ENCODE results near the gene HOXC12. TPM values are rescaled to one million over a fixed set of nuclear protein-coding genes. Genes with fewer than 3 reads are reported as not detected.
A peak's percentile ranks its signal among the peaks of the same experiment; 100 is the strongest.

The HOXC12 gene
- total RNA-seq, 1 experiment from 2014 or later = not detected

DNA sequence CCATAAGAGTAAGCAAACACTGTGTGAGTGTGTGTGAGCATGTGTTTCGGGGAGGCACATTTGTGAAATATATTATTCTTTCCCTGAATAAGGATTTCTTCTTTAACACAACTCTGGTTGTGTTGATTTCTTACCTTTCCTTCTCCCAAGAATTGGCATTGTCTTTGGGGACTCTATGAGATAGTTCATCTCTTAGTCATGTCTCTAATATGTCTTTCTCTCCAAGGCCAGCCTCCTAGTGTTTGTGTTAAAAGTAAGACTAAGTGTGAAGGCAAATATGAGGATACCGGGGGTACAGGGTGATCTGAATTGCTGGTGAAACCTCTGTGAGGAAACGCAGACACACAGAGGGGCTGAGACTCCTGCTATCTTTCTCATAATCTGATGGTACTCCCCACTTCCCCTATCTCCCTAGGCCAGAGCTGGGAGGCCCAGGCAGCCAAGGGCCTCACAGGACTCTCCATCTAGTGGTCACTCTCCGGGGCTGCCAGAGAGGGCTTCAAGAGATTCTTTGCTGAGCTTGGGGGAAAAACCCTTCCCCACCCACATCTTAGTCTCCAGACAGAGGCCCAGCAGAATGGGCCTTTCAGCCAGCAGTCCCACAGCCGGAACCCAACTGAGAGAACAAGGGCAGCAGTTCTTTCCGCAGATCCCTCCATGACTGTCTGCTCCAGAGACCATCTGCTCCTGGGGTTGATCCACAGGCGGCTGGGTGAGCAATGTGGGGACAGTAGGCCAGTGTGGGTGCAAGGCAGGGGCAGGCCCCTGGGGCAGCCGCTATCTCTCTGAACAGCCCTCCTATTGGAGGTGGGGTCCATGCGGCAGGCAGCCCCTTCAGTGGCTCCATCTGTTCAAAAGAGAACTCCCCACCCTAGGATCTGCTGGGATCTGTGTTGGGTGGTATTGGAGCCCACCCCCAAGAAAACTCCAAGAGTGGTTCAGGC, 5.8 kb upstream of the HOXC12 start (continued):
- no peak for TF ChIP-seq SP1 (CRISPR knock-in tag; conservative IDR thresholded peaks at IDR 0.05)
- TF ChIP-seq, protein P1, sequence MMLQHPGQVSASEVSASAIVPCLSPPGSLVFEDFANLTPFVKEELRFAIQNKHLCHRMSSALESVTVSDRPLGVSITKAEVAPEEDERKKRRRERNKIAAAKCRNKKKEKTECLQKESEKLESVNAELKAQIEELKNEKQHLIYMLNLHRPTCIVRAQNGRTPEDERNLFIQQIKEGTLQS (CRISPR knock-in tag; conservative IDR thresholded peaks at IDR 0.05) = no peak

GRCh38 chr12:53949631-53950436, 4.9 kb upstream of the HOXC12 start:
- ATAC-seq (peak; percentile 13), DNase-seq (ENCODE audit: low spot score) (peak; percentile 69)
- no peak overlapping the region; the same call in 1 of the 2 replicates for H3K4me3 Mint-ChIP-seq
- no peak for TF ChIP-seq ZBTB43 (CRISPR knock-in tag; IDR thresholded peaks at IDR 0.05)
- no peak for TF ChIP-seq OVOL2 (CRISPR knock-in tag; IDR thresholded peaks at IDR 0.05; ENCODE audit: borderline replicate concordance)
- TF ChIP-seq, protein P2, sequence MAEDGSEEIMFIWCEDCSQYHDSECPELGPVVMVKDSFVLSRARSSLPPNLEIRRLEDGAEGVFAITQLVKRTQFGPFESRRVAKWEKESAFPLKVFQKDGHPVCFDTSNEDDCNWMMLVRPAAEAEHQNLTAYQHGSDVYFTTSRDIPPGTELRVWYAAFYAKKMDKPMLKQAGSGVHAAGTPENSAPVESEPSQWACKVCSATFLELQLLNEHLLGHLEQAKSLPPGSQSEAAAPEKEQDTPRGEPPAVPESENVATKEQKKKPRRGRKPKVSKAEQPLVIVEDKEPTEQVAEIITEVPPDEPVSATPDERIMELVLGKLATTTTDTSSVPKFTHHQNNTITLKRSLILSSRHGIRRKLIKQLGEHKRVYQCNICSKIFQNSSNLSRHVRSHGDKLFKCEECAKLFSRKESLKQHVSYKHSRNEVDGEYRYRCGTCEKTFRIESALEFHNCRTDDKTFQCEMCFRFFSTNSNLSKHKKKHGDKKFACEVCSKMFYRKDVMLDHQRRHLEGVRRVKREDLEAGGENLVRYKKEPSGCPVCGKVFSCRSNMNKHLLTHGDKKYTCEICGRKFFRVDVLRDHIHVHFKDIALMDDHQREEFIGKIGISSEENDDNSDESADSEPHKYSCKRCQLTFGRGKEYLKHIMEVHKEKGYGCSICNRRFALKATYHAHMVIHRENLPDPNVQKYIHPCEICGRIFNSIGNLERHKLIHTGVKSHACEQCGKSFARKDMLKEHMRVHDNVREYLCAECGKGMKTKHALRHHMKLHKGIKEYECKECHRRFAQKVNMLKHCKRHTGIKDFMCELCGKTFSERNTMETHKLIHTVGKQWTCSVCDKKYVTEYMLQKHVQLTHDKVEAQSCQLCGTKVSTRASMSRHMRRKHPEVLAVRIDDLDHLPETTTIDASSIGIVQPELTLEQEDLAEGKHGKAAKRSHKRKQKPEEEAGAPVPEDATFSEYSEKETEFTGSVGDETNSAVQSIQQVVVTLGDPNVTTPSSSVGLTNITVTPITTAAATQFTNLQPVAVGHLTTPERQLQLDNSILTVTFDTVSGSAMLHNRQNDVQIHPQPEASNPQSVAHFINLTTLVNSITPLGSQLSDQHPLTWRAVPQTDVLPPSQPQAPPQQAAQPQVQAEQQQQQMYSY (CRISPR knock-in tag; IDR thresholded peaks at IDR 0.05) = no peak
- no peak for TF ChIP-seq TCF7 (CRISPR knock-in tag; IDR thresholded peaks at IDR 0.05; ENCODE audit: low read depth)
- no peak for TF ChIP-seq ZNF396 (CRISPR knock-in tag; IDR thresholded peaks at IDR 0.05; ENCODE audit: borderline replicate concordance)
- TF ChIP-seq, protein P3, sequence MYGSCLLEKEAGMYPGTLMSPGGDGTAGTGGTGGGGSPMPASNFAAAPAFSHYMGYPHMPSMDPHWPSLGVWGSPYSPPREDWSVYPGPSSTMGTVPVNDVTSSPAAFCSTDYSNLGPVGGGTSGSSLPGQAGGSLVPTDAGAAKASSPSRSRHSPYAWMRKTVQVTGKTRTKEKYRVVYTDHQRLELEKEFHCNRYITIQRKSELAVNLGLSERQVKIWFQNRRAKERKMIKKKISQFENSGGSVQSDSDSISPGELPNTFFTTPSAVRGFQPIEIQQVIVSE (CRISPR knock-in tag; IDR thresholded peaks at IDR 0.05; ENCODE audit: borderline replicate concordance) = no peak
- no peak for TF ChIP-seq ETV6 (CRISPR knock-in tag; IDR thresholded peaks at IDR 0.05)
- TF ChIP-seq ZNF263 (CRISPR knock-in tag; IDR thresholded peaks at IDR 0.05; ENCODE audit: low read depth) = no peak
- TF ChIP-seq, protein P4, sequence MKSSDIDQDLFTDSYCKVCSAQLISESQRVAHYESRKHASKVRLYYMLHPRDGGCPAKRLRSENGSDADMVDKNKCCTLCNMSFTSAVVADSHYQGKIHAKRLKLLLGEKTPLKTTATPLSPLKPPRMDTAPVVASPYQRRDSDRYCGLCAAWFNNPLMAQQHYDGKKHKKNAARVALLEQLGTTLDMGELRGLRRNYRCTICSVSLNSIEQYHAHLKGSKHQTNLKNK (CRISPR knock-in tag; IDR thresholded peaks at IDR 0.05) = no peak
- TF ChIP-seq, protein P5, sequence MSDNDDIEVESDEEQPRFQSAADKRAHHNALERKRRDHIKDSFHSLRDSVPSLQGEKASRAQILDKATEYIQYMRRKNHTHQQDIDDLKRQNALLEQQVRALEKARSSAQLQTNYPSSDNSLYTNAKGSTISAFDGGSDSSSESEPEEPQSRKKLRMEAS (CRISPR knock-in tag; IDR thresholded peaks at IDR 0.05) = no peak
- no peak for TF ChIP-seq MLX (CRISPR knock-in tag; IDR thresholded peaks at IDR 0.05)
- H3K9me3 Mint-ChIP-seq = no peaks in the 10 kb centered on the region
- POLR2A ChIA-PET = no interaction called here
- CTCF ChIA-PET = interaction anchor here (1.2 to 4.9 kb wide), 5 partner anchors 10 to 203 kb away, joined by 3 to 26 read pairs (median 10); no protein-coding TSS in a partner anchor
- H3K4me1 Mint-ChIP-seq = peaks cover 28% of the 10 kb centered on the region
- no peaks in the 10 kb centered on the region for H3K36me3 Mint-ChIP-seq
- H3K27ac Mint-ChIP-seq = no peak overlapping the region
- peaks cover 100% of the 10 kb centered on the region for H3K27me3 Mint-ChIP-seq (ENCODE audit: low read depth)

Data from WTC11 (cell line).